ENCODE results near the gene BFAR. TPM values are rescaled to one million over a fixed set of nuclear protein-coding genes. Genes with fewer than 3 reads are reported as not detected.

BFAR gene
- total and polyA plus RNA-seq, 10 of the 15 experiments (the other 5 are each of a cell fraction or from before 2014, with no cell fraction given), result 34.6 to 62.0 (median 43.4) TPM

GRCh38 chr16:14641926-14642325 lies 9.2 kb downstream of the BFAR start:
- Histone ChIP-seq H3K9me3 (replicated peaks; ENCODE audit: control insufficient read depth, insufficient read depth, low read length) (no peaks in the 10 kb centered on the region), H3K36me3 (ENCODE audit: control insufficient read depth in 2 of 2, insufficient read depth in 2 of 2, low read length in 1 of 2) (peaks cover 3 to 22% of the 10 kb centered on the region in 2 experiments), H3K79me2 (ENCODE audit: control insufficient read depth, insufficient read depth, low read length) (peaks cover 51% of the 10 kb centered on the region), H3K9ac (ENCODE audit: control insufficient read depth, insufficient read depth, low read length) (no peak overlapping the region), H3K4me1 (ENCODE audit: control insufficient read depth, insufficient read depth, low read length) (no peaks in the 10 kb centered on the region), H3K27ac (ENCODE audit: control insufficient read depth, insufficient read depth) (no peak overlapping the region), H3K27me3 (replicated peaks in 1 of 2; ENCODE audit: control insufficient read depth in 2 of 2, insufficient read depth in 2 of 2, low read length in 1 of 2) (no peaks in the 10 kb centered on the region), H4K20me1 (ENCODE audit: control insufficient read depth, insufficient read depth) (no peaks in the 10 kb centered on the region), H3K4me3 (no peak overlapping the region), H2AFZ (ENCODE audit: control insufficient read depth, low read depth, low read length) (no peak overlapping the region), H3K4me2 (ENCODE audit: control insufficient read depth, insufficient read depth) (no peak overlapping the region)
- FAIRE-seq (no peak), ATAC-seq (peak; percentile 38; the same call in 2 of the 3 replicates), DNase-seq (ENCODE audit: low read depth, low spot score) (no peak)
- WGBS (ENCODE audit: insufficient coverage, insufficient replicate concordance, low lambda C conversion rate, missing lambda C conversion rate), result 0% methylated on average over 7 of the region's 7 CpGs
- CTCF ChIA-PET, result interaction anchor here (0.7 kb wide), 1 partner anchor 8 kb away, joined by 3 read pairs; no protein-coding TSS in a partner anchor
- SMC1A ChIA-PET (ENCODE audit: uncharacterized antibody, unreplicated experiment), result interaction anchor here (1.1 kb wide), 1 partner anchor 65 kb away, joined by 3 read pairs; no protein-coding TSS in a partner anchor
- POLR2A ChIA-PET, result no interaction called here
- TF ChIP-seq BRCA1 (IDR thresholded peaks at IDR 0.05; ENCODE audit: low read depth, low read length) (no peak), EP300 (IDR thresholded peaks at IDR 0.05; ENCODE audit: borderline replicate concordance in 1 of 2, control insufficient read depth in 1 of 2, low read depth in 2 of 2, low read length in 2 of 2) (no peak), HSF1 (IDR thresholded peaks at IDR 0.05; ENCODE audit: low read depth, low read length) (no peak), SIX5 (IDR thresholded peaks at IDR 0.05; ENCODE audit: low read depth, low read length, severe bottlenecking) (no peak), MEF2A (IDR thresholded peaks at IDR 0.05; ENCODE audit: insufficient read depth, low read depth, low read length) (no peak), POLR2AphosphoS2 (IDR thresholded peaks at IDR 0.05; ENCODE audit: low read depth, low read length) (no peak), ZNF384 (IDR thresholded peaks at IDR 0.05; ENCODE audit: borderline replicate concordance, low read depth, low read length) (no peak), ZNF24 (IDR thresholded peaks at IDR 0.05) (no peak), ATF3 (IDR thresholded peaks at IDR 0.05; ENCODE audit: borderline replicate concordance, extremely low read depth, low read depth, low read length) (no peak)
- RAD21 ChIA-PET (ENCODE audit: unreplicated experiment), result no interaction called here
- intact Hi-C loops (cut with micrococcal nuclease; ENCODE audit: unreplicated experiment) (no loop called here), in situ Hi-C loops (cut with MboI) (loop anchor here (25.0 kb wide), 2 partner anchors 445 to 995 kb away; partner anchors contain the start of genes MARF1 and RRN3)
- BruUV-seq (replicated peaks), result no TSS peak

Data from GM12878 (cell line).